ENCODE measurements around the gene KLK11.

The KLK11 gene

GRCh38 chr19:50977626-50978025 lies 48.8 kb downstream of the KLK11 start:
- no peak for TF ChIP-seq CTCF (IDR thresholded peaks at IDR 0.05; ENCODE audit: low read depth, low read length, missing control alignments)
- no peak overlapping the region for H3K4me3 ChIP-seq (replicated peaks; ENCODE audit: low read depth, low read length)
- DNase-seq (ENCODE audit: extremely low read depth, low read depth), result no peak

GRCh38 chr19:50975766-50976165 lies 50.6 kb downstream of the KLK11 start:
- TF ChIP-seq CTCF (IDR thresholded peaks at IDR 0.05; ENCODE audit: low read depth, low read length, missing control alignments), result no peak
- DNase-seq (ENCODE audit: extremely low read depth, low read depth), result no peak
- no peak overlapping the region for H3K4me3 ChIP-seq (replicated peaks; ENCODE audit: low read depth, low read length)

- no peak overlapping the region for H3K4me3 ChIP-seq (replicated peaks; ENCODE audit: low read depth, low read length)
- no peak for TF ChIP-seq CTCF (IDR thresholded peaks at IDR 0.05; ENCODE audit: low read depth, low read length, missing control alignments)
- DNase-seq (ENCODE audit: extremely low read depth, low read depth), result no peak
These were observed 51.5 kb downstream of the KLK11 start for GRCh38 chr19:50974702-50975556.

GRCh38 chr19:50972795-50973376 lies 53.5 kb downstream of the KLK11 start:
- TF ChIP-seq CTCF (IDR thresholded peaks at IDR 0.05; ENCODE audit: low read depth, low read length, missing control alignments), result no peak
- H3K4me3 ChIP-seq (replicated peaks; ENCODE audit: low read depth, low read length), result no peak overlapping the region
- no peak for DNase-seq (ENCODE audit: extremely low read depth, low read depth)
